ENCODE data around the gene DUS1L.

The DUS1L gene

GRCh38 chr17:82065638-82066303, at the start of gene DUS1L:
Gene DUS1L (minus strand): TSS chr17:82065804. CDS start chr17:82065059, 745 bp downstream.
- peak; percentile 79 for DNase-seq

DNA sequence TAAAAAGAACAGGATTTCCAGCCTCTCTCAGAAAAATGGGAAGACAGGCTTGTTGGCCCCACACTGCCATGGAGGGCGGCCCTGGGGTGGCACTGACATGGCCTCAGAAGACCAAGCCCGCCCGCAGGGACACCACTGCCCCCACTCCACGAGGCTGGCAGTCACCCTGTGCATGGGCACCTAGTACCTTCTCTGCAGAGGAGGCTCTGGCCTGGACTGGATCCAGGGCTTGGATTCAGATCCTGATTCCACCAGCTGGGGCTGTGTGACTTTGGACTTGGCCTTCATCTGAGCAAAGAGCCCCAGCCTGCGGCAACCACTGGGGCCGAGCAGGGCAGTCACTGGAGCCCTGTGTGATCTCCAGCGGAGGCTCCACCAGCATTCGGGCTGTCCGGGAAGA, 49.3 kb upstream of the DUS1L start:
- DNase-seq: no peak

GRCh38 chr17:82114447-82114846, 48.8 kb upstream of the DUS1L start:
- no peak for DNase-seq

DNA sequence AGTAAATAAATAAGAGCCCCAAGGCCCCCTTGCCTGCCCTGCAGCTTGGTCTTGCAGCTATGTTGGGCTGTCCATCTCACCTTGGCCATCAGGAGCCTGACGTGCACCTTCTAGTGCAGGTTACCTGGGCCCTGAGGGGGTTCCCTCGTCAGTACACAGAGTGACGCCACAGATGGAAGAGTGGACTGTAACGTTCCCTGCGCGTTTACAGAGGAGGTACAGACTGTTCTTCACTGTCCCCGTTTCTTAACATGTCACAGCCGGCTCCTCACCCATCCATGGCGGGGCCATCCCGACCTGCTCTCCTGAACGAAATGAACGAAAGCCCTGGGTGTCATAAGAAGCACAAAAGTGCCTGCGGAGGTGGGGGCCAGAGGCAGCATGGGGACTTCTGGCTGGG, 48.3 kb upstream of the DUS1L start:
- DNase-seq: no peak

DNA sequence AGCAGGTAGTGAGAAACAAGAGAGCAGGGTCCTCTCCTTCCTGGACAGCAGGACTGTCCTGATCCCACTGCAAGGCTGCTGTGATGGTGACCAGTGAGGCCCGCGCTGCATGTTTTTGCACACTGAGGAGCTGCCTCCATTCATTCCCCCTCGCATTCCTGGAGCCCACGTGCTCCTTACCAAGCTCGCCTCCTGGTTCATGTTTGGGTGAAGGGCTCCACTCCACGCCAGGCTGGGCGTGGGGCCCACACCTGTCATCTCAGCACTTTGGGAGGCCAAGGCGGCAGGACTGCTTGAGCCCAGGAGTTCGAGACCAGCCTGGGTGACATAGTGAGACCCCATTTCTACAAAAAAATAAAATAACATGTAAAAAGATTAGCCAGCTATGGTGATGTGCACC, 47.8 kb upstream of the DUS1L start:
- no peak for DNase-seq

GRCh38 chr17:82112914-82113311, 47.3 kb upstream of the DUS1L start:
- no peak for DNase-seq

- DNase-seq: no peak
Observed at GRCh38 chr17:82112181-82112913, 46.7 kb upstream of the DUS1L start.

DNA sequence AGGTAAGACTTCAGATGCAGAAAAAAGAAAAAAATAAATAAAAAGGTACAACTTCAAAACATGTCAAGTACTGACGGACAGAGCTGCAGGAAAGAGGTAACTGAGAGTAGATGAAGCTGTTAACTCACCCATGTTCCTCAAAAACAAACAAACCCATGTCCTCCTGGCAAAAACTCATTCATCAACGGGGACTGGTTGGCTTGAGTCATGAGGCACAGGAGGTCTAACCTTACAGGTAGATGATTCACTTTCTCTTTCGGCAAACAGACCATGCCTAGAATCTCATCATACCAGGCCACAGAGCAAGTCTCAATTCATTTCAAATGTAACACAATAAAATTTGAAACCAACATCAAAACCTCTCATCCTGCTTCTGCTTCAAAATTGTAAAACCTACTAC, 44.7 kb upstream of the DUS1L start:
- DNase-seq: peak; percentile 50

GRCh38 chr17:82108961-82109475, 43.4 kb upstream of the DUS1L start:
- DNase-seq: no peak

DNA sequence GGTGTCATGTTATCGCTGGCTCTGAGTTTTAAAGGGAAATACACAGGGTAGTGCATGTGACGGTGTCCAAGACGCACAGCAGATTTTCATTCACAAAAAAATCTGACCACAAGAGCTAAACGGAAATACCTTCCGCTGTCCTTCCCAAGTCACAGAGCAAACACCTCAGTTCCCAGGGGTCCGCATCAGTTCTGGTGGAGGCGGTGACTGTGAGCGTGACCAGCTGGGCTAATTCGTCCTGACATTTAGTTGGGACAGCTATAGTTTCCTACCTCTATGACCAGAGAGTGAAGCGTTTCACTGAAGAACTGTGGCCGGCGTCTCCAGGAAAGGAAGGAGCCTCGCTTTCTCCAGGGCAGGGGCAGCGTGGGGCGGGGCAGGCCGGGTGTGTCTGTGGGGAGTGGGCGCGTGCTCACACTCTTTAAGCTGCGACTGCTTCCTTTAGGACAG, 42.9 kb upstream of the DUS1L start:
- DNase-seq: no peak

DNA sequence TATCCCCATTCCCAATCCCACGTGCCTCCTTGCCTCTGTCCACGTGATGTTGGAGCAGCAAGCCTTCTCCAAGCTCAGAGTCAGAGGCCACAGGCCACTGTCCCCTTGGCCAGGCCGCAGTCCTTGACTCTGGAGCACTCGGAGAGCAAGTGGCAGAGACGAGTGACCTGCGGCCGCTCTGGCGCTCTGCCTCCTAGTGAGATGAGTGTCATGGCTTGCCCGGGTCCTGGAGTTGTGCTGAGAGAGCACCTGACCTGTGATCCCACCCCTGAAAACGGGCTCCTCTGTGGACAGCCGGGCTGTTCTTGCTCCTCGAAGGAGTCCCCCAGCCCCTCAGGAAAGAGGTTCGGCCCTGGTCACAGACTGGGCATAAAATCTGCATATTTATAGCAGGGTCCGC, 42.4 kb upstream of the DUS1L start:
- DNase-seq: no peak

GRCh38 chr17:82107341-82107860, 41.8 kb upstream of the DUS1L start:
- DNase-seq: no peak

DNA sequence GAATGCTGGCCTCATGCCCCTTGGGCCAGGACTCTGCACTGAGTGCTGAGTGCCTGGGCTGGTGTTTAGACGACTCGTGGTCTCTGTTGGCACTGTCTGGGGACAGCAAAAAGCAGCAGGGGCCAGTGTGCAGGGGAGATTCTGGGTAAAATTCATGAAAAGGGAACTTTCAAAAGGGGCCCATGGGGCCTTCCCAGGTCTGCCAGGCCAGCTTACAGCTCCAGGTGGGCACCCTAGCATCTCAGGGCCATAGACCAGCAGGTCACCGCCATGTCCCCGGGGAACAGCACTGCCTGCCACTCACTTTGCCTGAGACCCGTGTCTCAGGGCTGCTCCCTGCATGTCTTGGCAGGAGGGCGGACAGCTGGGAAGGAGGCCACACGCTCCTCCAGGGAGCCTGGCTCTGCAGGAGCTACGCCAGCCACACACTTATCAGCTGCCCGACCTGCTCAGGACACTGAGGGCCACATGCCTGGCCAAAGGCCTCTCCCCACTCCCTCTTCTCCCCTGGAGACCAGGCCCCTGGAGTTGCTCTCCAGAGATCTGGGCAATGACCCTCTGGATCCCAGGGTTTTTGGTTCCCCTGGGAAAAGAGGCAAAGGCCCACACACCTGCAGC, 41.2 kb upstream of the DUS1L start:
- no peak for DNase-seq

DNA sequence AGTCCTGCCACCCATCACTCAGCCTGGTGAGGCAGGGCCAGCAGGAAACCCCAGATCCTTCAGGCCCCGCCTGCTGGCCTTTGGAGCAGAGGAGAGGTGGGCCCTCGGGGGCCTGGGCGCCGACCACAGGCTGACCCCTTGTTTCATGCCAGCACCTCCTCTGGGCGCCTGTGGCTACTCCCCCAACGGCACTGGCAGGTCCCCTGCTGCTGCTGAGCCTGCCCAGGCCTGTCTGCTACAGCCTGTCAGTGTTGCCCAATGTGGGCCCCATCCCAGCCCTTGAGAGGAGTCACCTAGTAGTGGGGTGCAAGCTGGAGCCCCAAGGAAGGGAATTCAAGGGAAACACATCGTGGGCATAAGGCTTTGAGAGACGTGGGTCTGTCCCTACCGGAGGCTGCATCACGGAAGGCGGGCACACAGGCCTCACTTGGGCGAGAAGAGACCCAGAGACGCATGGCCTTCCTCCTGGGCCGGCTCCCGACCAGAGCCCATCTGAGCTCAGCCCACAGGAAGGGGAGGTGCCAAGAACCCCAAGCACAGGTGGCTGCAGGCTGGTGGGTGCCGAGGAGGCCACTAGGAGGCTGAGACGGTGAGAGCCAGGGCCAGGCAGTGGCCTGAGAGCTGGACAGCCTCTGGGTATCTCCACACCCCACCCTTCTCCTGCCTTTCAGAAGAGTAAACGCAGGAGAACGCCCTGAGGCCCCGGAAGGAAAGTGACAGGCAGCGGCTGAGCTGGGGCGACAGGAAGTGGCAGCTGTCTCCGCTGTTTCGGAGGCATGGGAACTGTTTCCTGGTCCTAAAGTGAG, 40.5 kb upstream of the DUS1L start:
- DNase-seq: peak; percentile 86

GRCh38 chr17:82105417-82105881, 39.8 kb upstream of the DUS1L start:
- DNase-seq: no peak

GRCh38 chr17:82104797-82105416, 39.3 kb upstream of the DUS1L start:
- no peak for DNase-seq

- DNase-seq: no peak
Observed at GRCh38 chr17:82103553-82104451, 38.2 kb upstream of the DUS1L start.

- DNase-seq: no peak
Observed at GRCh38 chr17:82101767-82102679, 36.4 kb upstream of the DUS1L start.

DNA sequence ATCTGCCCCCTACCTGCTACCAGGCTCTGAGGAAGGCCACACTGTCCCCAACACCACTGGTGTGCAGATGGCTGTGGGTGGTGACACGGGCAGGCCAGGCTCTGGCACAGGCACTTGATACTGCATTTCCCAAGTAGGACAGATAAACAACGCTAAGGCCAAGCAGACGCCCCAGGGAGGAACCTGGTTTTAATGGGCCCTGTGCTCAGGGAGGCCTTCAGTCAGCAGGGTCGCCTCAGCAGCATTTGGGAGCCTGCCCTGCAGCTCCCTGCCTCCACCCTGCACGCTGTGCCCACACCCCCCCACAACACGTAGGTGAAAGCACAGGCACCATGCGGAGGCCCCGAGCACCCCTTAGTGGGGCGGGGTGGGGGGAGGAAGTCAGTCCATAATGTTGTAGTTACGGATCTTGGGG, 35.7 kb upstream of the DUS1L start:
- DNase-seq: no peak

Data from activated CD4-positive, alpha-beta T cell treated with anti-CD3 and anti-CD28 coated beads, Interleukin-10, Interleukin-2, amounts not matched to agents 100 ng/mL and 50 ng/mL, durations not matched to agents 16 hours and 8 hours (primary cell).